Astrocyte (in vitro differentiated cells and primary cell): ENCODE results near the gene MXRA7. TPM values are rescaled to one million over a fixed set of nuclear protein-coding genes. Genes with fewer than 3 reads are reported as not detected.

Experiments used
- DNase-seq: peaks from one replicate; pipeline ENCODE4 v3.0.0-alpha.2; 2010; ENCODE audit warnings: low read depth
- FAIRE-seq: peaks from 2 replicates; lab custom pipeline; 2011; peaks lifted over from hg19 to GRCh38; lab: Jason Lieb, UNC
- H2AFZ ChIP-seq: 2 replicates; pipeline ENCODE4 v1.6.0; 2012; ENCODE audit warnings: low read depth, low read length, inconsistent platforms
- H3K27ac ChIP-seq: 2 replicates; pipeline ENCODE4 v1.5.1; 2011; ENCODE audit warnings: low read depth, low read length, inconsistent platforms
- H3K27me3 ChIP-seq: 2 replicates; pipeline ENCODE4 v1.6.0; 2011; ENCODE audit warnings: low read length, inconsistent platforms; ENCODE audit not compliant: insufficient read depth
- H3K36me3 ChIP-seq: 2 replicates; pipeline ENCODE4 v1.5.1; 2011; ENCODE audit warnings: low read length, inconsistent platforms; ENCODE audit not compliant: insufficient read depth
- H3K4me1 ChIP-seq: 2 replicates; pipeline ENCODE4 v1.5.1; 2011; ENCODE audit warnings: low read length, inconsistent platforms; ENCODE audit not compliant: insufficient read depth
- H3K4me2 ChIP-seq: 2 replicates; pipeline ENCODE4 v1.6.0; 2012; ENCODE audit warnings: low read length, inconsistent platforms
- H3K4me3 ChIP-seq: 2 replicates; pipeline ENCODE4 v1.5.1; 2011; ENCODE audit warnings: low read depth, mild to moderate bottlenecking, low read length, inconsistent platforms; ENCODE audit not compliant: insufficient read depth
- H3K79me2 ChIP-seq: 2 replicates; pipeline ENCODE4 v1.6.0; 2012; ENCODE audit warnings: mild to moderate bottlenecking, low read length, inconsistent platforms; ENCODE audit not compliant: insufficient read depth
- H3K9ac ChIP-seq: 2 replicates; pipeline ENCODE4 v1.6.0; 2012; ENCODE audit warnings: mild to moderate bottlenecking, low read length, inconsistent platforms
- H3K9me3 ChIP-seq: 2 replicates; pipeline ENCODE4 v1.5.1; 2012; ENCODE audit warnings: low read depth, mild to moderate bottlenecking, low read length, inconsistent platforms; ENCODE audit not compliant: insufficient read depth
- H4K20me1 ChIP-seq: 2 replicates; pipeline ENCODE4 v1.6.0; 2012; ENCODE audit warnings: low read length, inconsistent platforms; ENCODE audit not compliant: insufficient read depth
- H3K27ac Mint-ChIP-seq: one replicate; pipeline ENCODE4 v1.8.0; 2021; ENCODE audit warnings: mild to moderate bottlenecking, mixed read lengths; ENCODE audit not compliant: unreplicated experiment
- H3K27me3 Mint-ChIP-seq: one replicate; pipeline ENCODE4 v1.8.0; 2021; ENCODE audit warnings: low read depth, mixed read lengths; ENCODE audit not compliant: unreplicated experiment
- H3K36me3 Mint-ChIP-seq: one replicate; pipeline ENCODE4 v1.8.0; 2021; ENCODE audit warnings: low read depth, mixed read lengths; ENCODE audit not compliant: unreplicated experiment
- H3K4me1 Mint-ChIP-seq: one replicate; pipeline ENCODE4 v1.8.0; 2021; ENCODE audit warnings: low read depth, mixed read lengths; ENCODE audit not compliant: unreplicated experiment
- H3K4me3 Mint-ChIP-seq: one replicate; pipeline ENCODE4 v1.8.0; 2021; ENCODE audit warnings: mild to moderate bottlenecking, moderate library complexity, mixed read lengths; ENCODE audit not compliant: unreplicated experiment
- H3K9me3 Mint-ChIP-seq: one replicate; pipeline ENCODE4 v1.8.0; 2021; ENCODE audit warnings: mild to moderate bottlenecking, mixed read lengths; ENCODE audit not compliant: unreplicated experiment
- EZH2 ChIP-seq: IDR thresholded peaks from 2 replicates; pipeline ENCODE4 v1.6.1; 2012; ENCODE audit warnings: mild to moderate bottlenecking, low read length, inconsistent platforms; ENCODE audit not compliant: insufficient read depth
- total RNA-seq: library from RNA; stranded (reverse); gene quantifications from 2 replicates; pipeline ENCODE4 v1.2.1, GENCODE V29; 2021
- TF ChIP-seq, protein P1 (sequence below): IDR thresholded peaks from 2 replicates; pipeline ENCODE4 v1.5.1; 2011; ENCODE audit warnings: low read depth, mild to moderate bottlenecking, inconsistent platforms, low read length, moderate library complexity; ENCODE audit not compliant: insufficient read depth

Gene MXRA7
- total RNA-seq, 1 donor from 2014 or later = 177 TPM

DNA sequence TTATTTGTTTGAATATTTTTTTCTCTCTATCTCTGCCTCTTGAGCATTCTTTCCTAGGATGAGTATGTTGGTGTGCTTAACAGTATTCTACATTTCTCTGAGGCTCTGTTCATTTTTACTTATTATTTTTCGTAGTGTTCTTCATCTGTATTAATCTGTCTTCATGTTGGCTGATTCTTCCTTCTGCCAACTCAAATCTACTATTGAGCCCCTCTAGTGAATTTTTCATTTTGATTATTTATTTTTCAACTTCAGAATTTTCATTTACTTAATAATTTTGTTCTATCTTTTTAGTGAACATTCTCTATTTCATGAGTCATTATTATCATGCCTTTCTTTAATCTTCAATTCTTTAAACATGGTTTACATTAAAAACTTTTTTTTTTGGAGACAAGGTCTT is 64.1 kb downstream of the MXRA7 start:
- Histone ChIP-seq H3K79me2 (no peaks in the 10 kb centered on the region), H4K20me1 (no peaks in the 10 kb centered on the region), H3K9ac (no peak overlapping the region), H3K4me1 (no peaks in the 10 kb centered on the region), H3K4me2 (no peak overlapping the region), H3K9me3 (no peaks in the 10 kb centered on the region), H3K27me3 (peaks cover 14% of the 10 kb centered on the region), H3K27ac (no peak overlapping the region), H3K36me3 (no peaks in the 10 kb centered on the region), H3K4me3 (no peak overlapping the region), H2AFZ (no peak overlapping the region)
- H3K4me1 Mint-ChIP-seq = no peaks in the 10 kb centered on the region
- no peak overlapping the region for H3K4me3 Mint-ChIP-seq
- no peaks in the 10 kb centered on the region for H3K36me3 Mint-ChIP-seq
- H3K9me3 Mint-ChIP-seq = peaks cover 9% of the 10 kb centered on the region
- DNase-seq (no peak), FAIRE-seq (no peak)
- peaks cover 6% of the 10 kb centered on the region for H3K27me3 Mint-ChIP-seq
- no peak for TF ChIP-seq EZH2
- TF ChIP-seq, protein P1, sequence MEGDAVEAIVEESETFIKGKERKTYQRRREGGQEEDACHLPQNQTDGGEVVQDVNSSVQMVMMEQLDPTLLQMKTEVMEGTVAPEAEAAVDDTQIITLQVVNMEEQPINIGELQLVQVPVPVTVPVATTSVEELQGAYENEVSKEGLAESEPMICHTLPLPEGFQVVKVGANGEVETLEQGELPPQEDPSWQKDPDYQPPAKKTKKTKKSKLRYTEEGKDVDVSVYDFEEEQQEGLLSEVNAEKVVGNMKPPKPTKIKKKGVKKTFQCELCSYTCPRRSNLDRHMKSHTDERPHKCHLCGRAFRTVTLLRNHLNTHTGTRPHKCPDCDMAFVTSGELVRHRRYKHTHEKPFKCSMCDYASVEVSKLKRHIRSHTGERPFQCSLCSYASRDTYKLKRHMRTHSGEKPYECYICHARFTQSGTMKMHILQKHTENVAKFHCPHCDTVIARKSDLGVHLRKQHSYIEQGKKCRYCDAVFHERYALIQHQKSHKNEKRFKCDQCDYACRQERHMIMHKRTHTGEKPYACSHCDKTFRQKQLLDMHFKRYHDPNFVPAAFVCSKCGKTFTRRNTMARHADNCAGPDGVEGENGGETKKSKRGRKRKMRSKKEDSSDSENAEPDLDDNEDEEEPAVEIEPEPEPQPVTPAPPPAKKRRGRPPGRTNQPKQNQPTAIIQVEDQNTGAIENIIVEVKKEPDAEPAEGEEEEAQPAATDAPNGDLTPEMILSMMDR = no peak
- H3K27ac Mint-ChIP-seq = no peak overlapping the region

DNA sequence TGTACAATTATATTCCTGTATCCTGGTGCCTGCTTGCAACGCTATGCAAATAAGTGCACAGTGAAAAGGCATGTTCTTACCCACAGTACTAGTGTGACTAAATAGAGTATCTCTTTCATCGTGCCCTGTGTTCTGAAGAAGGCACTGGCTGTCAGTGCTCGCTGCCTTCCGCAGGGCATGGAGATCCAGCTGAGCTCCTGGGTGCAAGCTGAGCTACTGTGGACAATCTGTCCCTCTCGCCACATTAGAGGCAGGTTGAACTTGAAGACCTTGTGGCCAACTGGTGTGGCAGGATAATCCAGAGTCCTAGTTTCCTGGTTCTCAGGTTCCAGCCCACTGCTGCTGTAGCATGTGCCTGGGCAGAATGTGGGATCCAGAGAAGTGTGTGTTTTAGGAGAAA is 65.3 kb downstream of the MXRA7 start:
- Mint-ChIP-seq H3K27ac (no peak overlapping the region), H3K4me3 (no peak overlapping the region), H3K36me3 (no peaks in the 10 kb centered on the region), H3K27me3 (peaks cover 4% of the 10 kb centered on the region), H3K9me3 (peaks cover 5% of the 10 kb centered on the region), H3K4me1 (peaks cover 4% of the 10 kb centered on the region)
- Histone ChIP-seq H3K4me2 (no peak overlapping the region), H3K27ac (no peak overlapping the region), H3K36me3 (no peaks in the 10 kb centered on the region), H3K79me2 (no peaks in the 10 kb centered on the region), H3K9me3 (no peaks in the 10 kb centered on the region), H3K27me3 (peaks cover 14% of the 10 kb centered on the region), H2AFZ (no peak overlapping the region), H3K9ac (no peak overlapping the region), H3K4me1 (no peaks in the 10 kb centered on the region), H4K20me1 (no peaks in the 10 kb centered on the region), H3K4me3 (no peak overlapping the region)
- TF ChIP-seq, protein P1 = no peak
- no peak for TF ChIP-seq EZH2
- FAIRE-seq (no peak), DNase-seq (no peak)

DNA sequence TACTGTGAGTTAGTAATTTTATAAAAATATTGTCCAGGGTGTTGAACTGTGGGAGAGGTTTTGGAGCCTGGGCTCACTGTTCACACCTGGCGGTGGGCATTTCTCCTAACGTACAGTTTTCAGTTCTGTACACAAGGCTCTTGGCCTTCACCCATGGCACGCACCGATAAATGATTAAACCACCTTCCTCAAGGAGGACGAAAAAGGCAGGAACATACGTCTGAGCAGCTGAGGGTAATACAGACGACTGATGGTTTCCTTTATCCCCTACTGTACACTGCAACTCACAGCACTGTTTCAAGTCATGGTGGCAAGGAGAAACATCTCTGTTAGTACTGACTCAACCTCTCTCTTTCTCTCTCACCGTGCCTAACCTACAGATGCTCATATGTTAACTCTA is 65.8 kb downstream of the MXRA7 start:
- TF ChIP-seq, protein P1 = no peak
- TF ChIP-seq EZH2 = no peak
- peaks cover 5% of the 10 kb centered on the region for H3K9me3 Mint-ChIP-seq

More for the DNA sequence above, 65.8 kb downstream of the MXRA7 start:
- no peak overlapping the region for H3K27ac ChIP-seq
- Mint-ChIP-seq H3K27me3 (peaks cover 4% of the 10 kb centered on the region), H3K36me3 (no peaks in the 10 kb centered on the region), H3K27ac (no peak overlapping the region), H3K4me1 (peaks cover 4% of the 10 kb centered on the region), H3K4me3 (no peak overlapping the region)
- no peaks in the 10 kb centered on the region for H3K36me3 ChIP-seq
- H3K9me3 ChIP-seq = no peaks in the 10 kb centered on the region
- no peaks in the 10 kb centered on the region for H3K79me2 ChIP-seq
- no peaks in the 10 kb centered on the region for H4K20me1 ChIP-seq
- peaks cover 14% of the 10 kb centered on the region for H3K27me3 ChIP-seq
- H3K4me1 ChIP-seq = no peaks in the 10 kb centered on the region
- no peak overlapping the region for H2AFZ ChIP-seq
- DNase-seq (no peak), FAIRE-seq (no peak)
- no peak overlapping the region for H3K9ac ChIP-seq
- H3K4me3 ChIP-seq = no peak overlapping the region
- no peak overlapping the region for H3K4me2 ChIP-seq
